Activated CD8-positive, alpha-beta memory T cell treated with anti-CD3 and anti-CD28 coated beads for 36 hours (primary cell): Measurements from ENCODE around the gene IYD. TPM values are rescaled to one million over a fixed set of nuclear protein-coding genes. Genes with fewer than 3 reads are reported as not detected.

Experiments used
- CTCF ChIA-PET: fragments of 350-600 bp; sonication (Branson Sonifier 250); formaldehyde crosslinking; loops from one replicate; lab custom pipeline; 2021; ENCODE audit warnings: antibody characterized with exemption; lab: Charles Lee
- POLR2A ChIA-PET: fragments of 350-600 bp; sonication (Branson Sonifier 250); formaldehyde crosslinking; loops from one replicate; lab custom pipeline; 2021; ENCODE audit warnings: antibody characterized with exemption; lab: Charles Lee
- total RNA-seq, 2 experiments: library from RNA; stranded (reverse); gene quantifications; one replicate each; pipeline ENCODE4 v1.2.3, GENCODE V29; 2021

Gene IYD
- total RNA-seq, 2 experiments from 2014 or later, result not detected

GRCh38 chr6:150391890-150392289 is 23.1 kb downstream of the IYD start:
- ChIA-PET CTCF (interaction anchor here (5.7 kb wide), 1 partner anchor 314 kb away, joined by 54 read pairs; no protein-coding TSS in a partner anchor), POLR2A (no interaction called here)

GRCh38 chr6:150392452-150393220 is 23.8 kb downstream of the IYD start:
- ChIA-PET CTCF (interaction anchor here (5.7 kb wide), 1 partner anchor 315 kb away, joined by 54 read pairs; no protein-coding TSS in a partner anchor), POLR2A (interaction anchor here (0.6 kb wide), 1 partner anchor 490 kb away, joined by 4 read pairs; no protein-coding TSS in a partner anchor)

GRCh38 chr6:150394053-150394898 is 25.5 kb downstream of the IYD start:
- POLR2A ChIA-PET, result no interaction called here
- CTCF ChIA-PET, result interaction anchor here (1.0 to 5.7 kb wide), 6 partner anchors 15 to 326 kb away, joined by 3 to 54 read pairs (median 8); no protein-coding TSS in a partner anchor

- POLR2A ChIA-PET, result no interaction called here
- CTCF ChIA-PET, result interaction anchor here (0.7 to 5.7 kb wide), 13 partner anchors 10 to 340 kb away, joined by 3 to 54 read pairs (median 5); no protein-coding TSS in a partner anchor
These were observed 26.1 kb downstream of the IYD start for GRCh38 chr6:150394899-150395295.

GRCh38 chr6:150395388-150396009 is 26.7 kb downstream of the IYD start:
- ChIA-PET POLR2A (no interaction called here), CTCF (interaction anchor here (0.7 to 5.7 kb wide), 13 partner anchors 11 to 341 kb away, joined by 3 to 54 read pairs (median 5); no protein-coding TSS in a partner anchor)

GRCh38 chr6:150403458-150404246 is 34.8 kb downstream of the IYD start:
- POLR2A ChIA-PET, result no interaction called here
- CTCF ChIA-PET, result no interaction called here

- POLR2A ChIA-PET, result no interaction called here
- CTCF ChIA-PET, result no interaction called here
These were observed 38.1 kb downstream of the IYD start for GRCh38 chr6:150406948-150407347.

- POLR2A ChIA-PET, result no interaction called here
These were observed 40.0 kb downstream of the IYD start for GRCh38 chr6:150408842-150409241.

GRCh38 chr6:150409576-150410066 is 40.8 kb downstream of the IYD start:
- CTCF ChIA-PET, result interaction anchor here (1.3 kb wide), 1 partner anchor 14 kb away, joined by 6 read pairs; no protein-coding TSS in a partner anchor
- POLR2A ChIA-PET, result no interaction called here

More at GRCh38 chr6:150408842-150409241, 40.0 kb downstream of the IYD start:
- CTCF ChIA-PET, result interaction anchor here (1.4 kb wide), 1 partner anchor 8 kb away, joined by 3 read pairs; no protein-coding TSS in a partner anchor

- POLR2A ChIA-PET, result no interaction called here
These were observed 41.6 kb downstream of the IYD start for GRCh38 chr6:150410399-150410798.

GRCh38 chr6:150410906-150411305 is 42.1 kb downstream of the IYD start:
- ChIA-PET POLR2A (no interaction called here), CTCF (interaction anchor here (1.4 kb wide), 1 partner anchor 15 kb away, joined by 5 read pairs; no protein-coding TSS in a partner anchor)

More at GRCh38 chr6:150410399-150410798, 41.6 kb downstream of the IYD start:
- CTCF ChIA-PET, result interaction anchor here (1.3 to 1.4 kb wide), 2 partner anchors 15 kb away, joined by 5 to 6 read pairs; no protein-coding TSS in a partner anchor

- ChIA-PET CTCF (interaction anchor here (1.2 kb wide), 1 partner anchor 453 kb away, joined by 4 read pairs; the partner anchor contains the start of gene MTHFD1L), POLR2A (no interaction called here)
These were observed 43.4 kb downstream of the IYD start for GRCh38 chr6:150412221-150412620.

- ChIA-PET CTCF (interaction anchor here (1.2 kb wide), 1 partner anchor 452 kb away, joined by 4 read pairs; the partner anchor contains the start of gene MTHFD1L), POLR2A (no interaction called here)
These were observed 44.4 kb downstream of the IYD start for GRCh38 chr6:150413198-150413597.

GRCh38 chr6:150413781-150414281 is 45.0 kb downstream of the IYD start:
- ChIA-PET CTCF (no interaction called here), POLR2A (no interaction called here)

GRCh38 chr6:150416128-150416527 is 47.3 kb downstream of the IYD start:
- ChIA-PET POLR2A (no interaction called here), CTCF (interaction anchor here (2.5 kb wide), 1 partner anchor 400 kb away, joined by 23 read pairs; no protein-coding TSS in a partner anchor)

GRCh38 chr6:150417250-150417649 is 48.4 kb downstream of the IYD start:
- ChIA-PET POLR2A (interaction anchor here (1.3 kb wide), 1 partner anchor 182 kb away, joined by 5 read pairs; no protein-coding TSS in a partner anchor), CTCF (interaction anchor here (1.0 to 2.5 kb wide), 7 partner anchors 9 to 399 kb away, joined by 3 to 23 read pairs (median 8); no protein-coding TSS in a partner anchor)
